Heart left ventricle (tissue), 13 donors: ENCODE results near the gene SLC16A4.

Experiments
- CTCF ChIP-seq, 12 donors: fragments of 200-600 bp; sonication (generic) in 4 of 12; IDR thresholded peaks; one replicate each; pipeline versions ENCODE4 v1.5.0 to v1.8.0; 2018 to 2022; ENCODE audit warnings: antibody characterized with exemption in 12 of 12, mild to moderate bottlenecking in 5 of 12
- POLR2A ChIP-seq, 2 donors: fragments of 450-650 bp; IDR thresholded peaks; one replicate each; pipeline ENCODE4 v1.6.1; 2017; ENCODE audit warnings: antibody characterized with exemption in 2 of 2, mild to moderate bottlenecking in 2 of 2, moderate library complexity in 2 of 2
- donor health status: ischemic (EF 13 %, LVEDD 7.1; RV severe dilation, severe dysfunction).
- donor health status: DM: no; HTN: yes; CAD: no.
- donor health status: DM: no; HTN: no; CAD: no.
- donor health status: ischemic (EF 25% LVEDD 6.9; RV normal size, moderate dysfunction).
- donor health status: ischemic (EF 25% LVEDD 5.7; RV mildly dilated, moderate dysfunction).
- donor health status: ischemic (EF 35%, LVEDD 5.7; RV mildly dilated, moderate dysfunction).
- donor health status: nonischemic (EF 11% LVEDD 7.7; RV severe dilation, severe dysfunction).
- donor health status: DM: yes; HTN: yes; CAD: no.
- donor health status: PGD.
- donor health status: ischemic (EF 29% LVEDD 5.4; RV normal size, mild dysfunction).
- donor health status: nonischemic (EF 23%, LVEDD 6.1; RV moderate dilation, normal function).

- TF ChIP-seq POLR2A (IDR thresholded peaks at IDR 0.05) (no peak), CTCF (IDR thresholded peaks at IDR 0.05) (no peak)
These were observed 45.8 kb upstream of the SLC16A4 start for GRCh38 chr1:110436635-110437034.
